WTC11 (cell line): ENCODE data around the gene PIK3R6.

Experiments
- CREB1 ChIP-seq: sonication (generic); formaldehyde crosslinking; IDR thresholded peaks from 2 replicates; pipeline ENCODE4 v1.8.0; 2023; ENCODE audit warnings: mild to moderate bottlenecking, missing genetic modification reagents
- CTCF ChIP-seq: fragments of 200-600 bp; IDR thresholded peaks from 2 replicates; pipeline ENCODE4 v1.8.0; 2022; ENCODE audit warnings: antibody characterized with exemption
- KAT7 ChIP-seq: sonication (generic); formaldehyde crosslinking; IDR thresholded peaks from 2 replicates; pipeline ENCODE4 v1.8.1; 2023; ENCODE audit warnings: missing genetic modification reagents, mild to moderate bottlenecking, borderline replicate concordance
- MLX ChIP-seq: sonication (generic); formaldehyde crosslinking; IDR thresholded peaks from 2 replicates; pipeline ENCODE4 v1.8.1; 2023; ENCODE audit warnings: mild to moderate bottlenecking, missing genetic modification reagents, moderate library complexity
- TEAD1 ChIP-seq: sonication (generic); formaldehyde crosslinking; IDR thresholded peaks from 2 replicates; pipeline ENCODE4 v1.8.0; 2022; ENCODE audit warnings: mild to moderate bottlenecking, missing genetic modification reagents
- ZBTB43 ChIP-seq: sonication (generic); formaldehyde crosslinking; IDR thresholded peaks from 2 replicates; pipeline ENCODE4 v1.8.1; 2023; ENCODE audit warnings: mild to moderate bottlenecking, missing genetic modification reagents
- ZNF263 ChIP-seq: sonication (generic); formaldehyde crosslinking; IDR thresholded peaks from 2 replicates; pipeline ENCODE4 v1.8.1; 2022; ENCODE audit warnings: low read depth, mild to moderate bottlenecking, moderate library complexity, missing genetic modification reagents
- ZNF317 ChIP-seq: sonication (generic); formaldehyde crosslinking; IDR thresholded peaks from 2 replicates; pipeline ENCODE4 v1.8.1; 2023; ENCODE audit warnings: low read depth, mild to moderate bottlenecking, moderate library complexity, missing genetic modification reagents, borderline replicate concordance
- ZNF416 ChIP-seq: fragments of 250-450 bp; sonication (Bioruptor Pico); IDR thresholded peaks from 2 replicates; pipeline ENCODE4 v1.9.0; 2021; ENCODE audit warnings: mild to moderate bottlenecking, inconsistent platforms
- TF ChIP-seq, protein P1 (sequence below): sonication (generic); formaldehyde crosslinking; conservative IDR thresholded peaks from 2 replicates; pipeline ENCODE4 v1.8.1; 2023; ENCODE audit warnings: mild to moderate bottlenecking, low read depth, missing genetic modification reagents, moderate library complexity
- TF ChIP-seq, protein P2 (sequence below): sonication (generic); formaldehyde crosslinking; IDR thresholded peaks from 2 replicates; pipeline ENCODE4 v1.8.1; 2022; ENCODE audit warnings: mild to moderate bottlenecking, moderate library complexity, missing genetic modification reagents

GRCh38 chr17:8753976-8754440, 113.5 kb downstream of the PIK3R6 start:
- TF ChIP-seq ZNF317 (CRISPR knock-in tag) (no peak), TEAD1 (no peak), ZNF416 (CRISPR knock-in tag) (no peak), ZNF263 (CRISPR knock-in tag) (no peak), MLX (CRISPR knock-in tag) (no peak), CTCF (no peak), CREB1 (CRISPR knock-in tag) (no peak), KAT7 (no peak), ZBTB43 (CRISPR knock-in tag) (no peak)
- TF ChIP-seq, protein P1, sequence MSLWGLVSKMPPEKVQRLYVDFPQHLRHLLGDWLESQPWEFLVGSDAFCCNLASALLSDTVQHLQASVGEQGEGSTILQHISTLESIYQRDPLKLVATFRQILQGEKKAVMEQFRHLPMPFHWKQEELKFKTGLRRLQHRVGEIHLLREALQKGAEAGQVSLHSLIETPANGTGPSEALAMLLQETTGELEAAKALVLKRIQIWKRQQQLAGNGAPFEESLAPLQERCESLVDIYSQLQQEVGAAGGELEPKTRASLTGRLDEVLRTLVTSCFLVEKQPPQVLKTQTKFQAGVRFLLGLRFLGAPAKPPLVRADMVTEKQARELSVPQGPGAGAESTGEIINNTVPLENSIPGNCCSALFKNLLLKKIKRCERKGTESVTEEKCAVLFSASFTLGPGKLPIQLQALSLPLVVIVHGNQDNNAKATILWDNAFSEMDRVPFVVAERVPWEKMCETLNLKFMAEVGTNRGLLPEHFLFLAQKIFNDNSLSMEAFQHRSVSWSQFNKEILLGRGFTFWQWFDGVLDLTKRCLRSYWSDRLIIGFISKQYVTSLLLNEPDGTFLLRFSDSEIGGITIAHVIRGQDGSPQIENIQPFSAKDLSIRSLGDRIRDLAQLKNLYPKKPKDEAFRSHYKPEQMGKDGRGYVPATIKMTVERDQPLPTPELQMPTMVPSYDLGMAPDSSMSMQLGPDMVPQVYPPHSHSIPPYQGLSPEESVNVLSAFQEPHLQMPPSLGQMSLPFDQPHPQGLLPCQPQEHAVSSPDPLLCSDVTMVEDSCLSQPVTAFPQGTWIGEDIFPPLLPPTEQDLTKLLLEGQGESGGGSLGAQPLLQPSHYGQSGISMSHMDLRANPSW (CRISPR knock-in tag) = no peak
- TF ChIP-seq, protein P2, sequence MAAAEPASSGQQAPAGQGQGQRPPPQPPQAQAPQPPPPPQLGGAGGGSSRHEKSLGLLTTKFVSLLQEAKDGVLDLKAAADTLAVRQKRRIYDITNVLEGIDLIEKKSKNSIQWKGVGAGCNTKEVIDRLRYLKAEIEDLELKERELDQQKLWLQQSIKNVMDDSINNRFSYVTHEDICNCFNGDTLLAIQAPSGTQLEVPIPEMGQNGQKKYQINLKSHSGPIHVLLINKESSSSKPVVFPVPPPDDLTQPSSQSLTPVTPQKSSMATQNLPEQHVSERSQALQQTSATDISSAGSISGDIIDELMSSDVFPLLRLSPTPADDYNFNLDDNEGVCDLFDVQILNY (CRISPR knock-in tag) = no peak
